HG02571 (cell line): Measurements from ENCODE around the gene PRUNE1.

Experiments
- ATAC-seq: cut with Tn5 transposase; IDR thresholded peaks from one replicate; pipeline ENCODE4 v1.9.1; 2021; ENCODE audit warnings: mild to moderate bottlenecking, moderate library complexity; ENCODE audit not compliant: unreplicated experiment

The PRUNE1 gene

DNA sequence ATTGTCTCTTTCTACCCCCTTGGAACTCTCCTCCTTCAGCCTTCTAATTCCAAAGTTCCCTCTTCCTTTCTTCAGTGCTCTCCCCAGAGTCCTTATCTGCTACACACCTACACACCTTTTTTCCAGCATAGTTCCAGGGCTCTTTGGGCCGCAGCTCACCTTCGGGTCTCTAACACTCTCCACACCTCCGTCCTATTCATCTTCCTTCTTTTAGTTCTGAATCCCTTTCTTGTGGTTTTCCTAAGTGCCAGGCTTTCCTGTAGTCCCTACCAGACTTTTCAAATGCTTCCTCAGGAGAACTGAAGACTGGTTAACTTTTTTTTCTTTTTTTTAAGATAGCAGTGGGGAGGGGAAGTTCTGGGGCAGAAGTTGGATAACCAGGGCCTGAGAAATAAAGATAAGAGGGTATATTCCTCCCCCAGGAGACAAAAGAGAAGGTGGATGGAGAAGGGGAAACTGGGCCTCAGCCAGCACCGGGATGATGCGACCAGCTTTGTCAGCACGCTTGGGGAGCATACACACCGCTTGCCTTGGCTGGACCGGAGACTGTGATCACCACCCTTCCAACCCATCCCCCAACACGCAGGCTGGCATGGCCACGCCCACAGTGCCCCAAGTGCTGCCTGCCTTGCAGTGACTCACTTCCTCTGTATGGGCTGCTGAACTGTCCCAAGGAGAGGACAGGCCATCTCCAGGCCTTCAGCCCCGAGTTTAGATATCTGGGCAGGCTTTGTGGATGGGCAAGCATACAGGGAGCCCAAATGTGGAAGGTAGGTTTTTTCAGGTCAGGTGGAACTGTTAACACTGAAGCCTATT is 31.2 kb upstream of the PRUNE1 start:
- ATAC-seq: no peak

DNA sequence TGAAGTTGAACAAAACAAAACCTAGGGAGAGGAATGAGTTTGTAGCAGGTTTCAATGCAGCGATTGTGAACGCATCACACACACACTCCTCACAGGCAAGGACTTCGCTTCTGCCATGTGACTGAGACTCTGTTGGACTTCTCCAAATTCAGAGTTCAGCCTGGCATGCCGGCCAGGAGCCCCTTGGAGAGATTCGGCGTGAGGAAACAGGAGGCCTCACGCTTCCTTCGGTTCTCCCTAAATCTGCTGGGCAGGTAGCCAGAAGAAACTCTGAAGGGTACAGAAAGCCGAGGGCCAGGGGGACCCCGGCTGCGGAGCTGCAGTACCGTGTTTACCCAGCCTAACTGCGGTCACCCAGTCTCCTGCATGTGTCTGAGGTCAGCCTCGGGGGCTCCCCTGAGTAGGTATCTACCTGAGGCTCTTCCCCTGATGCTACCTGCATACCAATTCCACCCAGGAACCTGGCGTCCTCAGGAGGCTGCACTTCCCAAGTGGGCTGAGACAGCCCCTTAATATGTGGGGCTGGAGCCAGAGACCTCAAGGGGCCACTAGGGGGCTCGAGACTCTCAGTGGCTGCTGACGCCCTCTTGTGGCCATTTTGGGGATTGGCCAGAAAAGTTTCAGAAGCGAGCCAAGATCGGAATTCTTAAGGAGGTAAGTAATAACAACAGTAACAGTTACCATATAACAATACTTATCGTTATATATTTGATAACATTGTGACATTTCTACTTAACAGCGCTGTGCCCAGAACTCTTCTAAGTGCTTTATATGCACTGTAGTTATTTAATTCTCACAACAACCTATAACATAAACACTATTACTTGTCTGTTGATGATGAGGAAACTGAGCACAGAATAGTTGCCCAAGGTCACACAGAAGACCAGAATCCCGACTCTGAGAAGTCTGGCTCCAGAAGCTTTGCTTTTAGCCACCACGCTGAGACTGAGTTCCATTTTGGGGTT is 28.9 kb upstream of the PRUNE1 start:
- no peak for ATAC-seq

DNA sequence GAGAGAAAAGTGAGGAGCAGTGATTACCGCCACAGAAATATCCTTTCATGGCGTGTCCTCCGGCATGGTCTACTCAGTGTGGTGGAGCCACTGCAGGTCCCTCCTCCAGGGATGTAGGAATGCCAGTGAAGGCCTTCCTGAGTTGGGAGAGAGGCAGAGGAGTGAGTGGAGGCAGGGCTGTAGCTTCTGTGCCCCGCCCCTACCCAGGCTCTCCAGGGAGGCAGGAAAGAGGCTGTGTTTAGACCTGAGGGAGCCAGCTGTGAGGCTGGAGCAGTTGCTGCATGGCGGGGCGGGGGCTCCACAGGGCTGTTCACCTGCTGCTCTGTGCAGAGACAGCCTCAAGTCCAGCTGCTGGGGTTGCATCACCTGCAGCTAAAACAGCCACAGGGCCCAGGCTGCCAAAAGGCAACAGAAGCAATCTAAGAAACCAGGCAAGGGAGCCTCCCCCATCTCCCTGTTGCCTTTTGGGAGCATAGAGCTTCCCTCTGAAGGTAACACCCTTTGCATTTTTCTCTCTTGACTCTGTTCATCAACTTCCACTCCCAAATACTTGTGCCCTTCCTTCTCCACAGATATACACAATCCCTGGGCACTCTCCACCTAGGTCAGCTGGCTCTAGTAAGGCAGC is 27.0 kb upstream of the PRUNE1 start:
- ATAC-seq: no peak

DNA sequence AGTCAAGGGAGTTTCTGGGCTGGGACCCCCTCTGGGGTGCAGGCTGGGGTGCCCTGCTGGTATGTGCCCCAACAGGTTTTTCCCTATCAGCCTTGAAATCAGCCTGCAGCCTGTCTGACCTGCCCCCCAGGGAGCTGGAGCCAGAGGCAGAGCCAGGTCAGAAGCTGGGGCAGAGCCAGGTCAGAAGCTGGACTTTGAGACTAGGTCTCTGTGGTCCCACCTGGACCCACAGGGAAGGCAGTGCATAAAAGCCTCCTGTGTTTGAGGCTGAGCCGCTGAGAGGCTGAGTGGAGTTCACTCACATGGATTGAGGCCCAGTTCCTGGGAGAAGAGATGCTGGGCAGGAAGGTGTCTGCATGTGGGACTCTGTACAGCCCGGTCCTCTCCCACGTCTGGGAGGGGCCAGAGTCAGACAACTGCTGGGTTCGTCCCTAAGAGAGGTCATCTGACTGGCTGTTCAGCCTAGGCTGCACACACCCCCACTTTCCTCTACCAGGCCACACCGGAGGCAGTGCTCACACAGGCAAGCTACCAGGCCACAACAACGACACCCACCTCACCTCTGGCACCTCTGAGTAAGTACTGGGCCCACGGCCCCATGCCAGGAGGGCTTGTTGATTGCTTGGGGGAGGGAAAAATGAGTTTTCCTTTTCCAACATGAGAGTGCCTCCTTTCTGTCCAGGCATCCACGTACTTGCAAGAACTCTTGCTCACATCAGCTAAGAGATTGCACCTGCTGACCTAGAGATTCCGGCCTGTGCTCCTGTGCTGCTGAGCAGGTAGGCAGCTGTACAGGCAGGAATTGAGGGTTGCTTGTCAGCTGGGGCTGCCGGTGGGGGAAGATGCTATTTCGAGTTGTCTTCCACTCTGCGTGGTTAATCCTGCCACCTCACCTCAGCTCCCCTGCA is 26.2 kb upstream of the PRUNE1 start, which contains the start of gene ANXA9:
ANXA9 (plus strand) TSS at position 488 of the 908 bp plus-strand sequence. CDS start 814 bp downstream, outside the sequence.
- ATAC-seq: no peak

- ATAC-seq: no peak
These were observed 22.9 kb upstream of the PRUNE1 start for GRCh38 chr1:150985179-150985825.

- ATAC-seq: no peak
These were observed 20.3 kb upstream of the PRUNE1 start for GRCh38 chr1:150987924-150988323.

- ATAC-seq: no peak
These were observed 15.6 kb upstream of the PRUNE1 start for GRCh38 chr1:150992626-150993025.

GRCh38 chr1:150994248-150994647 is 14.0 kb upstream of the PRUNE1 start:
- no peak for ATAC-seq

DNA sequence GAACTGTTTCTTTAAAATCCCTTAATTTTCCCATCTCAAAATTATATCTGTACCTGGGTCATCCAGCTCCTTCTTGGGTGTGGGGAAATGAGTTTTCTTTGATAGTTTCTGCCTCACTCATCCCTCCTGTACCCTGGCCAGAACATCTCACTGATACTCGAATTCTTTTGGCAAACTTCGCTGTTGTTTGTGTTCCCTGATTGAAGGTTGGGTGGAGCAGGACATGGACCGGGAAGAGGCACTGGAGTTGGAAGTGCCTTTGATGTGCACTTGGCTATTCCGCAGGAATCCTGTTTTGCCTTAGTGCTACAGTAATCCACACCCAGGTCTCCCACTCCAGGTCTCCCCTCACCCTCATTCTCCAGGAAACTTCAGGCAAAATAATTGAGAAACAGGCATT is 12.8 kb upstream of the PRUNE1 start:
- ATAC-seq: no peak

GRCh38 chr1:150995896-150996295 is 12.4 kb upstream of the PRUNE1 start:
- ATAC-seq: no peak

DNA sequence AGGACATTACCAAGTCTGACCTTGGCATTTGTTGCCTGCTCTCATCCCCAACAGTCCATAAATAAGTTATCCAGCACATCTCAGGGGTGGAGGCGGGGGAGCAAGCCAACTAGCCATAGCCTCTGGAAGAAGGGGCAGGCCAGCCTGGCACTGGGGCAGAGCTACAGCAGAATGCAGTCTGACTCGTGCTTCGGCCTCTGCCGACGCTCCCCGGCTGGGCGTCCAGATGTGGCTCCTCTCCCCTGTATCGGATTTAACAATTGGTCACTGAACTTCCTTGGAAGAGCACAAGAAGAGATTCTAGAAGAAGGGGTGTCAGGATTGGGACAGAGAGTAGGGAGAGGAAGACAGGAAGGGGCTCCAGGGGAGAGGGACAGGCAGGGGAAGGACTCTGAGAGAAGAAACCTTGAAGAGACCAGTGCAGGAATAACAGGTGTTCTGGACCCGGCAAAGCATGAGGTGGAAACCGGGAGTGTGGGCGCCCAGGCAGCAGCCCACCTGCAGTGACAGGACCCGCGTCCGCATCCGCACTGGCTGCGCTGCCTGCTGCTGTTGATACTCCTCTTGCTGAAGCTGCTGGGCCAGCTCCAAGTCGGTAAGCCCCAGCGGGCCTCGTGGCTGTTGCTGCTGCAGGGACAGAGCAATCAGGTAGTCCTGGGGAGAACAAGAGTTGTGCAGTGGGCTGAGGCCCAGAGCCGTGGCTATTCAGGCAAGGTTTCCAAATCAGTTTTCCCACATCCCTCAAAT is 10.9 kb upstream of the PRUNE1 start:
- no peak for ATAC-seq

DNA sequence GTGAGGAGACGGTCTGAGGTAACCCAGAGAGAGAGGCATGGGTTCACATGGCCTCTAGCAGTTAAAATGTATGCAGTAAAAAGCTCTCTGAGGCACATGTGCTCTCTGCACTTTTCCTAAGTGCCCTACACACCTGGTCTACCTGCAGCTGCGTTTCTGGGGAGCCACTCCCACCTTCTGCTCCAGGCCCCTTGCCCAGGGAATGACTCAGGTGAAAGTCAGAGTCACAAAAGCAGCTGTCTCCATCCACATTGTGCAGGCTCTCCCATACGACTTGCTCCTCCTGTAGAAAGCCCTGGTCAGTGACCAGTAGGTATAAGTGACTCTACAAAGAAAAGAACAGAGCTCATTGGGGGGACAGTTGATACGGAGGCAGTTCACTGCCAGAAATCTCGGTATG is 10.3 kb upstream of the PRUNE1 start:
- no peak for ATAC-seq

DNA sequence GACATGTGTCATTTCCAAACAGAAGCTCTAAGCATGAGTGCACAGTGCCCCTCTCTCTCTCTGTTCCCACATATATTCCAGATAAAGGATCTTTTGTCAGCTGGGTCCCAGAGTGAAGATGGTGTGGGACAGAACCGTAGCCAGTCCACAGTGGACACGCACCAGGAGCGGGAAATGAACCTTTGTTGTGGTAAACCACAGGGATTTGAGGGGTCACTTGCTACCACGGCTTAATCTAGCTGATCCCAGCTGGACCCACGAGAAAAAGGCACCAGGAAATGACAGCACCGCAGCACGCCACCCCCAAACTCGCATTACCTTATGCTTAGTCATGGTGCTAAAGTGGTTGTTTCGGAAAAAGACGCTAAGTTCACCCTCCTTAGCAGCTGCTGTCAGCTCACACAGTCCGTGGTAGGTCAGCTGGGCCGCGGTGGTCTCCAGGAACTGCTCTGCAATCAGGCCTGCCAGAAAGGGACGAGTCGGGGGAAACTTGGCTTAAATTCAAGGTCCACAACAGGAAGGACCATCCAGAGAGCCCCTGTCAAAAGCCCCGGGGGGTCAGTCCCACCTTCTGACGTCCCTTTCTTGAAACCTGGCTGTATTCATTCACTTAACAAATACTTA is 9.1 kb upstream of the PRUNE1 start:
- no peak for ATAC-seq

DNA sequence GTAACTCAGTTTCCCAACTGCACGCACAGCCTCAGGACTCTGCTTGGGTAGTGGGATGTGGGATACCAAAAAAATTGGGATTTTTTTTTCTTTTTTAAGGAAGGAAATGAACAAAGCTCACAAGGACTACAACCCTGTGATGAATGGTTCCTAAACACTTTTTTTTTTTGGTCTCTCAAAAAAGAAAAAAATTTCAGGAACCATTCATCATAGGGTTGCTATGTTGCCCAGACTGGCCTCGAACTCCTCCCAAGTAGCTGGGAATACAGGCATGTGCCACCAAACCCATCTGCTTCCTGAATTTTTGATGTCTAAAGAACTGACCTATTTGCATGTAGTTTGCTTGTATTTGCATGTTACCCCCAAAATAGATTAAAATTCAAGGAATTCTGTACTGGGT is 8.3 kb upstream of the PRUNE1 start:
- no peak for ATAC-seq

GRCh38 chr1:151000408-151000807 is 7.8 kb upstream of the PRUNE1 start:
- no peak for ATAC-seq

- no peak for ATAC-seq
These were observed 6.6 kb upstream of the PRUNE1 start for GRCh38 chr1:151001602-151002001.

DNA sequence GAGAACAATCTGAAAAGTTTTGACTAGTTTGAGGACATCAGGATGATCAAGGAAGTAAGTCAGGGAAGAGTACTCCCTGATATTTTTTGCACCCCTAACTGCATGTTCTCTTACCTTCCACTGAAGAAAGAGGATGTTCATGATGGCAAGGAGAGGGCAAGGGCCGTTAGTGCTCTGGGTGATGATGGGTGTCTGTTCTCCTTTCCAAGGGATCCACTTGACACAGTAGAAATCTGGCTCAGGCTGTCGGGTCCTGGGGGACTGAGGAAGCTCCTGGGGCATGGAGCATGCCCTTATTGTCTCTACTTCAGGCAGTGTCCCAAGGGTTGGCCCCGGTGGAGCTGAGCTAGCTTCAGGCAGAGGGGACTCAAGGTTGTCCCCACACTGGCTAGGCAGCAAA is 6.2 kb upstream of the PRUNE1 start:
- no peak for ATAC-seq

DNA sequence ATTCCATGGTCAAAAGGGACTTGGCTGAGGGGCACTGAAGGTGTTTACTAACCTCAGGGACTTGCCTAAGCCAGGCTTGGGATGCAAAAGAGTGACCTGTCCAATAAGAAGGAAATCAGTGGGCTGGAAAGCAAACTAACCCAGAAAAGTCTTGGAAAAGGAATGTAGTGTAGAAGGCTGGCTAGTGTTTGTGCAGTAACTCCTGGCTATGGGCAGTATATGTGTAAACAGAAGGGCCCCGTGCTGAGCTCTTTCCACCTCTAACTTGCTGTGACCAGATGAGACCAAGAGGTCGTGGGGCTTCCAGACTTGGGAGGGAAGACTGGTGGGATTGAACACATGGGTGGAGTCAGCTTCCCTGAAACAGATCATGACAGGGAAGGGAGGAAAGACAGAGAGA is 5.6 kb upstream of the PRUNE1 start:
- ATAC-seq: no peak

- no peak for ATAC-seq
These were observed 5.1 kb upstream of the PRUNE1 start for GRCh38 chr1:151003180-151003579.
